ENCODE results near the gene NAE1. TPM values are rescaled to one million over a fixed set of nuclear protein-coding genes. Genes with fewer than 3 reads are reported as not detected.

Gene NAE1
- total RNA-seq, 1 experiment from 2014 or later: 82.3 TPM

GRCh38 chr16:66841366-66841765, 10.6 kb upstream of the NAE1 start:
- DNase-seq: no peak
- Histone ChIP-seq H3K4me3 (ENCODE audit: low read length) (no peak overlapping the region), H3K4me2 (ENCODE audit: low read length) (no peak overlapping the region), H3K9me3 (ENCODE audit: low read length) (no peaks in the 10 kb centered on the region), H4K20me1 (ENCODE audit: low read length) (no peaks in the 10 kb centered on the region), H3K79me2 (ENCODE audit: low read length) (no peaks in the 10 kb centered on the region), H2AFZ (ENCODE audit: low read length) (no peak overlapping the region), H3K27me3 (ENCODE audit: low read length) (peaks cover 18% of the 10 kb centered on the region), H3K9ac (ENCODE audit: low read length) (no peak overlapping the region), H3F3A (ENCODE audit: low read length, unreplicated experiment) (no peaks in the 10 kb centered on the region), H3K4me1 (ENCODE audit: insufficient read depth, low read length) (no peaks in the 10 kb centered on the region), H3K27ac (ENCODE audit: low read length) (no peak overlapping the region), H3K9me2 (replicated peaks; ENCODE audit: low read length) (no peaks in the 10 kb centered on the region), H3K36me3 (ENCODE audit: low read depth, low read length) (no peaks in the 10 kb centered on the region)
- intact Hi-C loops (cut with micrococcal nuclease): no loop called here
- ChIA-PET POLR2A (ENCODE audit: unreplicated experiment) (no interaction called here), CTCF (no interaction called here)
- TF ChIP-seq EZH2 (IDR thresholded peaks at IDR 0.05; ENCODE audit: low read length, unreplicated experiment) (no peak), CTCF (conservative IDR thresholded peaks at IDR 0.05; ENCODE audit: low read depth, low read length) (no peak), EZH2phosphoT487 (IDR thresholded peaks at IDR 0.05; ENCODE audit: borderline replicate concordance, low read length) (no peak)
- no TSS peak for BruUV-seq (replicated peaks)
- ATAC-seq: peak; percentile 27

GRCh38 chr16:66840883-66841282, 10.1 kb upstream of the NAE1 start:
- ChIA-PET CTCF (no interaction called here), POLR2A (ENCODE audit: unreplicated experiment) (no interaction called here)
- H3K4me2 ChIP-seq (ENCODE audit: low read length): no peak overlapping the region
- no peaks in the 10 kb centered on the region for H3K79me2 ChIP-seq (ENCODE audit: low read length)
- H3K9me3 ChIP-seq (ENCODE audit: low read length): no peaks in the 10 kb centered on the region
- intact Hi-C loops (cut with micrococcal nuclease): no loop called here
- H3K4me3 ChIP-seq (ENCODE audit: low read length): no peak overlapping the region
- no peaks in the 10 kb centered on the region for H3K36me3 ChIP-seq (ENCODE audit: low read depth, low read length)
- H3K4me1 ChIP-seq (ENCODE audit: insufficient read depth, low read length): no peaks in the 10 kb centered on the region
- no peaks in the 10 kb centered on the region for H3K9me2 ChIP-seq (replicated peaks; ENCODE audit: low read length)
- ATAC-seq: no peak
- H3K27me3 ChIP-seq (ENCODE audit: low read length): peaks cover 18% of the 10 kb centered on the region
- no peaks in the 10 kb centered on the region for H4K20me1 ChIP-seq (ENCODE audit: low read length)
- no peak overlapping the region for H3K9ac ChIP-seq (ENCODE audit: low read length)
- no peak overlapping the region for H3K27ac ChIP-seq (ENCODE audit: low read length)
- TF ChIP-seq EZH2 (IDR thresholded peaks at IDR 0.05; ENCODE audit: low read length, unreplicated experiment): no peak
- TF ChIP-seq CTCF (conservative IDR thresholded peaks at IDR 0.05; ENCODE audit: low read depth, low read length): no peak
- no peak for TF ChIP-seq EZH2phosphoT487 (IDR thresholded peaks at IDR 0.05; ENCODE audit: borderline replicate concordance, low read length)
- no peaks in the 10 kb centered on the region for H3F3A ChIP-seq (ENCODE audit: low read length, unreplicated experiment)
- DNase-seq: no peak
- H2AFZ ChIP-seq (ENCODE audit: low read length): no peak overlapping the region
- no TSS peak for BruUV-seq (replicated peaks)

- H2AFZ ChIP-seq (ENCODE audit: low read length): no peak overlapping the region
- no peaks in the 10 kb centered on the region for H3K36me3 ChIP-seq (ENCODE audit: low read depth, low read length)
- H3K9me2 ChIP-seq (replicated peaks; ENCODE audit: low read length): no peaks in the 10 kb centered on the region
- no peak overlapping the region for H3K4me3 ChIP-seq (ENCODE audit: low read length)
- H3K4me1 ChIP-seq (ENCODE audit: insufficient read depth, low read length): peaks cover 9% of the 10 kb centered on the region
- intact Hi-C loops (cut with micrococcal nuclease): no loop called here
- H3K9ac ChIP-seq (ENCODE audit: low read length): no peak overlapping the region
- DNase-seq (no peak), ATAC-seq (no peak)
- BruUV-seq (replicated peaks): no TSS peak
- H3K4me2 ChIP-seq (ENCODE audit: low read length): no peak overlapping the region
- TF ChIP-seq EZH2phosphoT487 (IDR thresholded peaks at IDR 0.05; ENCODE audit: borderline replicate concordance, low read length): no peak
- TF ChIP-seq CTCF (conservative IDR thresholded peaks at IDR 0.05; ENCODE audit: low read depth, low read length): no peak
- no peak for TF ChIP-seq EZH2 (IDR thresholded peaks at IDR 0.05; ENCODE audit: low read length, unreplicated experiment)
- H4K20me1 ChIP-seq (ENCODE audit: low read length): no peaks in the 10 kb centered on the region
- peaks cover 9% of the 10 kb centered on the region for H3K79me2 ChIP-seq (ENCODE audit: low read length)
- POLR2A ChIA-PET (ENCODE audit: unreplicated experiment): interaction anchor here (0.7 kb wide), 1 partner anchor 22 kb away, joined by 4 read pairs; no protein-coding TSS in a partner anchor
- H3K27ac ChIP-seq (ENCODE audit: low read length): no peak overlapping the region
- no peaks in the 10 kb centered on the region for H3K27me3 ChIP-seq (ENCODE audit: low read length)
- H3F3A ChIP-seq (ENCODE audit: low read length, unreplicated experiment): no peaks in the 10 kb centered on the region
- CTCF ChIA-PET: interaction anchor here (0.6 kb wide), 1 partner anchor 827 kb away, joined by 3 read pairs; no protein-coding TSS in a partner anchor
- no peaks in the 10 kb centered on the region for H3K9me3 ChIP-seq (ENCODE audit: low read length)
These were observed 4.0 kb upstream of the NAE1 start for GRCh38 chr16:66834746-66835145.

Data from PC-3 (cell line).